Heart left ventricle (tissue), 16 donors: ENCODE measurements around the gene IGLON5. TPM values are rescaled to one million over a fixed set of nuclear protein-coding genes. Genes with fewer than 3 reads are reported as not detected.
A peak's percentile ranks its signal among the peaks of the same experiment; 100 is the strongest.

Experiments
- ATAC-seq, 4 donors: fragments of 200-7000 bp; cut with Tn5 transposase; one replicate each; pipeline ENCODE4 v1.9.1; 2020 to 2022; ENCODE audit warnings: moderate library complexity in 4 of 4, mild to moderate bottlenecking in 3 of 4, moderate number of reproducible peaks in 1 of 4
- DNase-seq, 5 donors: peaks; one replicate each; pipeline ENCODE4 v3.0.0-alpha.2; 2020
- H3K27ac ChIP-seq, 12 donors: fragments of 200-600 bp; sonication (generic) in 4 of 12; one replicate each; pipeline versions ENCODE4 v1.5.0 to v1.8.0; 2016 to 2022; ENCODE audit warnings: mild to moderate bottlenecking in 2 of 12
- H3K27me3 ChIP-seq, 9 donors: fragments of 200-600 bp; sonication (generic) in 2 of 9; one replicate each; pipeline versions ENCODE4 v1.5.1 to v1.8.0; 2016 to 2022; ENCODE audit warnings: mild to moderate bottlenecking in 3 of 9
- H3K36me3 ChIP-seq, 9 donors: fragments of 200-600 bp; sonication (generic) in 2 of 9; one replicate each; pipeline versions ENCODE4 v1.5.0 to v1.8.0; 2018 to 2022; ENCODE audit warnings: mild to moderate bottlenecking in 2 of 9
- H3K4me1 ChIP-seq, 12 donors: fragments of 200-600 bp; sonication (generic) in 4 of 12; one replicate each; pipeline versions ENCODE4 v1.5.0 to v1.8.0; 2016 to 2022; ENCODE audit warnings: mild to moderate bottlenecking in 3 of 12
- H3K4me3 ChIP-seq, 12 donors: fragments of 200-600 bp; sonication (generic) in 4 of 12; one replicate each; pipeline versions ENCODE4 v1.5.0 to v1.8.0; 2017 to 2022; ENCODE audit warnings: mild to moderate bottlenecking in 9 of 12, moderate library complexity in 4 of 12
- H3K9me3 ChIP-seq, 12 donors: fragments of 200-600 bp; sonication (generic) in 4 of 12; one replicate each; pipeline versions ENCODE4 v1.5.0 to v1.8.0; 2016 to 2022; ENCODE audit warnings: mild to moderate bottlenecking in 1 of 12
- POLR2A ChIP-seq, 2 donors: fragments of 450-650 bp; IDR thresholded peaks; one replicate each; pipeline ENCODE4 v1.6.1; 2017; ENCODE audit warnings: antibody characterized with exemption in 2 of 2, mild to moderate bottlenecking in 2 of 2, moderate library complexity in 2 of 2
- whole genome bisulfite sequencing, 4 donors: extraction: QIAGEN DNeasy Blood & Tissue Kit in 2 of 4; methylation state at CpG; one replicate each; pipeline versions ENCODE4 v1.1.5 to v1.1.7; 2013 to 2018; 5-methylcytosine and 5-hydroxymethylcytosine counted together
- intact Hi-C, 10 donors: fragments of 100-400 bp; cut with DNase I; formaldehyde crosslinking; loops; one replicate each; pipeline versions ENCODE4 v1.11.1 to v1.14.2; 2022
- polyA plus RNA-seq, 2 donors: library from polyadenylated mRNA; stranded (reverse); fragments of 200-250 nt; gene quantifications; one replicate each; pipeline ENCODE4 v1.2.3, GENCODE V29; 2013
- total RNA-seq, 9 donors: library from RNA; depleted of rRNA in 2 of 9; stranded (reverse); fragments of >200 nt in 2 of 9; fragmentation: NEBNext Ultra II Directional in 3 of 9; extraction: Animal tissue kit (Norgen Biotek cat#: 25700) in 3 of 9; gene quantifications; one replicate each; pipeline versions ENCODE4 v1.1.0 to v1.2.4, GENCODE V29; 2016 to 2023
- TF ChIP-seq, protein P1 (sequence below), 12 donors: fragments of 200-600 bp; sonication (generic) in 4 of 12; IDR thresholded peaks; one replicate each; pipeline versions ENCODE4 v1.5.0 to v1.8.0; 2018 to 2022; ENCODE audit warnings: antibody characterized with exemption in 12 of 12, mild to moderate bottlenecking in 5 of 12
- donor health status: ischemic (EF 13 %, LVEDD 7.1; RV severe dilation, severe dysfunction).
- donor health status: healthy with polysubstance abuse.
- donor health status: DM: no; HTN: yes; CAD: no.
- donor health status: DM: no; HTN: no; CAD: no.
- donor health status: ischemic (EF 25% LVEDD 6.9; RV normal size, moderate dysfunction).
- donor health status: ischemic (EF 25% LVEDD 5.7; RV mildly dilated, moderate dysfunction).
- donor health status: healthy.
- donor health status: DM: yes; HTN: yes; CAD: no.
- donor health status: ischemic (EF 35%, LVEDD 5.7; RV mildly dilated, moderate dysfunction).
- donor health status: nonischemic (EF 11% LVEDD 7.7; RV severe dilation, severe dysfunction).
- donor health status: DM: yes; HTN: yes; CAD: no.
- donor health status: PGD.
- donor health status: ischemic (EF 29% LVEDD 5.4; RV normal size, mild dysfunction).
- donor health status: nonischemic (EF 23%, LVEDD 6.1; RV moderate dilation, normal function).

Gene IGLON5
- total and polyA plus RNA-seq, 11 donors = 0.09 to 0.10 TPM; not detected in 9

GRCh38 chr19:51365211-51365964 is 53.9 kb downstream of the IGLON5 start:
- Histone ChIP-seq H3K27ac (peak overlapping the region; percentile 90 to 98 (median 96)), H3K4me1 (peaks cover 2 to 39% (median 22%) of the 10 kb centered on the region in 12 donors), H3K36me3 (no peaks in the 10 kb centered on the region), H3K27me3 (no peaks in the 10 kb centered on the region), H3K4me3 (peak overlapping the region; percentile 68 to 94 (median 78)), H3K9me3 (no peaks in the 10 kb centered on the region)
- TF ChIP-seq POLR2A (IDR thresholded peaks at IDR 0.05) = no peak
- TF ChIP-seq, protein P1, sequence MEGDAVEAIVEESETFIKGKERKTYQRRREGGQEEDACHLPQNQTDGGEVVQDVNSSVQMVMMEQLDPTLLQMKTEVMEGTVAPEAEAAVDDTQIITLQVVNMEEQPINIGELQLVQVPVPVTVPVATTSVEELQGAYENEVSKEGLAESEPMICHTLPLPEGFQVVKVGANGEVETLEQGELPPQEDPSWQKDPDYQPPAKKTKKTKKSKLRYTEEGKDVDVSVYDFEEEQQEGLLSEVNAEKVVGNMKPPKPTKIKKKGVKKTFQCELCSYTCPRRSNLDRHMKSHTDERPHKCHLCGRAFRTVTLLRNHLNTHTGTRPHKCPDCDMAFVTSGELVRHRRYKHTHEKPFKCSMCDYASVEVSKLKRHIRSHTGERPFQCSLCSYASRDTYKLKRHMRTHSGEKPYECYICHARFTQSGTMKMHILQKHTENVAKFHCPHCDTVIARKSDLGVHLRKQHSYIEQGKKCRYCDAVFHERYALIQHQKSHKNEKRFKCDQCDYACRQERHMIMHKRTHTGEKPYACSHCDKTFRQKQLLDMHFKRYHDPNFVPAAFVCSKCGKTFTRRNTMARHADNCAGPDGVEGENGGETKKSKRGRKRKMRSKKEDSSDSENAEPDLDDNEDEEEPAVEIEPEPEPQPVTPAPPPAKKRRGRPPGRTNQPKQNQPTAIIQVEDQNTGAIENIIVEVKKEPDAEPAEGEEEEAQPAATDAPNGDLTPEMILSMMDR (IDR thresholded peaks at IDR 0.05) = no peak
- ATAC-seq (no peak), DNase-seq (peak in 2 of 5 donors; percentile 53 to 55)
- intact Hi-C loops = loop anchor here in 5 of 10 donors (2.0 to 10.0 kb wide), 3 partner anchors 25 to 429 kb away; partner anchors contain the start of gene FPR3 (in 1 of the 5)
- 15 to 22% (median 15%) methylated on average over 8 to 10 of the region's 10 CpGs for WGBS, 4 donors

- Histone ChIP-seq H3K4me3 (peak within 1 kb of the TSS; percentile 68 to 94 (median 78)), H3K36me3 (no peaks in the 10 kb centered on the region), H3K27ac (peak within 1 kb of the TSS; percentile 90 to 98 (median 96)), H3K9me3 (no peaks in the 10 kb centered on the region), H3K27me3 (no peaks in the 10 kb centered on the region), H3K4me1 (peaks cover 2 to 39% (median 22%) of the 10 kb centered on the region in 12 donors)
- WGBS, 4 donors = 0 to 1% (median 1%) methylated on average over 13 to 27 of the region's 27 CpGs
- intact Hi-C loops = loop anchor here in 8 of 10 donors (2.0 to 10.0 kb wide), 5 partner anchors 25 to 429 kb away; partner anchors contain the start of gene FPR3 (in 1 of the 8)
- DNase-seq = no peak
- no peak for ATAC-seq
- TF ChIP-seq POLR2A (IDR thresholded peaks at IDR 0.05) = peak in 1 of 2 donors; percentile 24
- TF ChIP-seq, protein P1 (IDR thresholded peaks at IDR 0.05) = no peak
These were observed 54.5 kb downstream of the IGLON5 start, which contains the start of gene ETFB for GRCh38 chr19:51365965-51366388. ETFB (minus strand) TSS chr19:51366388; CDS start chr19:51366326, 62 bp downstream.

DNA sequence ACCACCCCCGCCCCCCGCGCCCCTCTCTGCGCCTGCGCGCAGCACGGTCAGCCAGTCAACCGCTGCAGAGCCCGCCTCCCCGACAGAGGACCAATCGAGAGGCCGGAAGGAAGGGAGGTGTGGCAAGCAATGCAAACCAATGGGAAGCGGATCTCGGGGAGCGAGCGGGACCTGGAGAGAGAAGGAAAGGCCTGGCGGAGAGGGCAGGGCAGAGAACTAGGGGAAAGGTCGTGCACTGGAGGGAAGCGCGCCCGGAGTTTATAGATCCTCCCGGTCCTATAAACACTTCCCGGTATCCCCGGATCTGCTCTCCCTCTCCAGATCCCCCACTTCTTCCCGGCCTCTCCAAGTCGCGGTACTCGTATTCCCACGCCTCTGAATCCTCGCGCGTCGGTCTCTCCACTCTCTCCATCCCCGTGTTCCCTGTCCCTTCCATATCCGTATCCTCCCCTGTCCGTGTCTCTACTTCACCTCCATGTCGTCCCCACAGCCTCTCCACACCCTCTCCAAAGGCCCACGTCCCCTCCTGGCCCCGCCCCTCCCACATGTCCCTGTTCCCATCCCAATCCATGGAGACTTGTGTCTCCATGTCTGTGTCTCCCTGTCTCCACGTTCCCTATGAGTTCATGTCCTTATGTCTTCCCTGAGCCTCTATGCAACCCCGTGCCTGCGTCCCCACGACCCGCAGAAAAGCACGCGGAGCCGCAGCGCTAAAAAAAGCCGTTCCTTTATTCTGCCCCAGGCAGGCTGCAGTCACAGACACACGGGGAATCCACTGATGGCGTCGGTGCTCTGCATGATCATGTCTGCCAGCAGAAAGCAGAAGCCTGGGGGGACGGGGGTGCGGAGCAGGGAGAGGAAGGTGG is 55.2 kb downstream of the IGLON5 start:
- 0 to 1% (median 0%) methylated on average over 46 to 54 of the region's 54 CpGs for WGBS, 4 donors
- no peaks in the 10 kb centered on the region for H3K36me3 ChIP-seq
- intact Hi-C loops = loop anchor here in 6 of 10 donors (1.0 to 10.0 kb wide), 6 partner anchors 27 to 428 kb away; partner anchors contain the start of gene FPR3 (in 1 of the 6)
- ATAC-seq = peak; percentile 76 to 88 (median 82)
- no peaks in the 10 kb centered on the region for H3K9me3 ChIP-seq
- no peaks in the 10 kb centered on the region for H3K27me3 ChIP-seq
- peak overlapping the region; percentile 90 to 98 (median 96) for H3K27ac ChIP-seq
- peak overlapping the region; percentile 68 to 94 (median 78) for H3K4me3 ChIP-seq
- peak; percentile 99 to 100 (median 99) for DNase-seq
- H3K4me1 ChIP-seq = peaks cover 2 to 39% (median 22%) of the 10 kb centered on the region in 12 donors
- TF ChIP-seq POLR2A (IDR thresholded peaks at IDR 0.05) = peak; percentile 63 to 88
- TF ChIP-seq, protein P1 (IDR thresholded peaks at IDR 0.05) = no peak
